WTC11 (cell line): ENCODE results near the gene SMYD3. TPM values are rescaled to one million over a fixed set of nuclear protein-coding genes. Genes with fewer than 3 reads are reported as not detected.

Source experiments
- ATAC-seq: fragments of 200-7000 bp; cut with Tn5 transposase; 2 replicates; pipeline ENCODE4 v1.10.0; 2021; ENCODE audit warnings: mild to moderate bottlenecking, moderate library complexity
- CTCF ChIA-PET: fragments of 300-600 bp; sonication (Branson Sonifier 250); formaldehyde crosslinking; loops from one replicate; lab custom pipeline; 2021; ENCODE audit warnings: antibody characterized with exemption; lab: Charles Lee
- POLR2A ChIA-PET: fragments of 350-600 bp; sonication (Branson Sonifier 250); formaldehyde crosslinking; loops from one replicate; lab custom pipeline; 2021; ENCODE audit warnings: antibody characterized with exemption; lab: Charles Lee
- DNase-seq: peaks from one replicate; pipeline ENCODE4 v3.0.0; 2021; ENCODE audit warnings: low spot score
- H3K27ac Mint-ChIP-seq: 2 replicates; pipeline ENCODE4 v1.8.0; 2021; ENCODE audit warnings: mixed read lengths
- H3K27me3 Mint-ChIP-seq: 2 replicates; pipeline ENCODE4 v1.8.0; 2021; ENCODE audit warnings: low read depth, mild to moderate bottlenecking, moderate library complexity, mixed read lengths
- H3K36me3 Mint-ChIP-seq: 2 replicates; pipeline ENCODE4 v1.8.0; 2021; ENCODE audit warnings: mixed read lengths
- H3K4me1 Mint-ChIP-seq: 2 replicates; pipeline ENCODE4 v1.8.0; 2022; ENCODE audit warnings: mixed read lengths
- H3K4me3 Mint-ChIP-seq: 2 replicates; pipeline ENCODE4 v1.8.0; 2021; ENCODE audit warnings: mild to moderate bottlenecking, moderate library complexity, mixed read lengths
- H3K9me3 Mint-ChIP-seq: 2 replicates; pipeline ENCODE4 v1.8.0; 2021; ENCODE audit warnings: mixed read lengths
- CBFB ChIP-seq: sonication (generic); formaldehyde crosslinking; IDR thresholded peaks from 2 replicates; pipeline ENCODE4 v1.8.1; 2022; ENCODE audit warnings: mild to moderate bottlenecking, low read depth, missing genetic modification reagents
- ELF4 ChIP-seq: sonication (generic); formaldehyde crosslinking; IDR thresholded peaks from 2 replicates; pipeline ENCODE4 v1.8.1; 2022; ENCODE audit warnings: low read depth, mild to moderate bottlenecking, moderate library complexity, missing genetic modification reagents
- ESRRA ChIP-seq: sonication (generic); formaldehyde crosslinking; IDR thresholded peaks from 2 replicates; pipeline ENCODE4 v1.8.1; 2022; ENCODE audit warnings: mild to moderate bottlenecking, missing genetic modification reagents, borderline replicate concordance
- GRHL2 ChIP-seq: fragments of 250-450 bp; sonication (Bioruptor Pico); IDR thresholded peaks from 2 replicates; pipeline ENCODE4 v1.8.0; 2022; ENCODE audit warnings: mild to moderate bottlenecking, moderate library complexity; ENCODE audit not compliant: insufficient replicate concordance, severe bottlenecking
- IRF2 ChIP-seq: sonication (generic); formaldehyde crosslinking; IDR thresholded peaks from 2 replicates; pipeline ENCODE4 v1.8.0; 2022; ENCODE audit warnings: low read depth, missing genetic modification reagents, borderline replicate concordance
- JAZF1 ChIP-seq: fragments of 250-450 bp; sonication (Bioruptor Pico); IDR thresholded peaks from 2 replicates; pipeline ENCODE4 v1.9.0; 2021; ENCODE audit warnings: moderate library complexity, mild to moderate bottlenecking, inconsistent platforms
- MAX ChIP-seq: sonication (generic); formaldehyde crosslinking; IDR thresholded peaks from 2 replicates; pipeline ENCODE4 v1.8.0; 2022; ENCODE audit warnings: mild to moderate bottlenecking, missing genetic modification reagents
- MXD4 ChIP-seq: fragments of 250-450 bp; sonication (Bioruptor Pico); IDR thresholded peaks from 2 replicates; pipeline ENCODE4 v1.8.0; 2021; ENCODE audit warnings: mild to moderate bottlenecking, moderate library complexity, borderline replicate concordance
- NR1H2 ChIP-seq: sonication (generic); formaldehyde crosslinking; IDR thresholded peaks from 2 replicates; pipeline ENCODE4 v1.9.0; 2021; ENCODE audit warnings: mild to moderate bottlenecking, moderate library complexity, missing genetic modification reagents
- RELA ChIP-seq: sonication (generic); formaldehyde crosslinking; IDR thresholded peaks from 2 replicates; pipeline ENCODE4 v1.8.1; 2022; ENCODE audit warnings: missing genetic modification reagents, mild to moderate bottlenecking, borderline replicate concordance
- SMAD3 ChIP-seq: sonication (generic); formaldehyde crosslinking; IDR thresholded peaks from 2 replicates; pipeline ENCODE4 v1.8.0; 2022; ENCODE audit warnings: missing genetic modification reagents, mild to moderate bottlenecking, borderline replicate concordance
- TCF7 ChIP-seq: sonication (generic); formaldehyde crosslinking; IDR thresholded peaks from 2 replicates; pipeline ENCODE4 v1.8.0; 2022; ENCODE audit warnings: mild to moderate bottlenecking, low read depth, missing genetic modification reagents, moderate library complexity
- USF2 ChIP-seq: sonication (generic); formaldehyde crosslinking; IDR thresholded peaks from 2 replicates; pipeline ENCODE4 v1.8.1; 2023; ENCODE audit warnings: mild to moderate bottlenecking, missing genetic modification reagents, moderate library complexity
- ZBTB21 ChIP-seq: sonication (generic); formaldehyde crosslinking; IDR thresholded peaks from 2 replicates; pipeline ENCODE4 v1.8.1; 2023; ENCODE audit warnings: mild to moderate bottlenecking, missing genetic modification reagents, borderline replicate concordance
- ZNF121 ChIP-seq: sonication (generic); formaldehyde crosslinking; IDR thresholded peaks from 2 replicates; pipeline ENCODE4 v1.8.0; 2023; ENCODE audit warnings: missing genetic modification reagents
- ZNF219 ChIP-seq: sonication (generic); formaldehyde crosslinking; IDR thresholded peaks from 2 replicates; pipeline ENCODE4 v1.8.0; 2023; ENCODE audit warnings: missing genetic modification reagents, mild to moderate bottlenecking, borderline replicate concordance
- ZNF671 ChIP-seq: fragments of 250-450 bp; sonication (Bioruptor Pico); IDR thresholded peaks from 2 replicates; pipeline ENCODE4 v1.8.0; 2021; ENCODE audit warnings: mild to moderate bottlenecking
- ZSCAN18 ChIP-seq: fragments of 250-450 bp; sonication (Bioruptor Pico); IDR thresholded peaks from 2 replicates; pipeline ENCODE4 v2.1.2; 2022; ENCODE audit warnings: mild to moderate bottlenecking, moderate library complexity
- total RNA-seq: library from RNA; stranded (reverse); gene quantifications from 3 replicates; pipeline ENCODE4 v1.2.3, GENCODE V29; 2021
- TF ChIP-seq, protein P1 (sequence below): sonication (generic); formaldehyde crosslinking; IDR thresholded peaks from 2 replicates; pipeline ENCODE4 v1.8.1; 2022; ENCODE audit warnings: mild to moderate bottlenecking, moderate library complexity, missing genetic modification reagents
- TF ChIP-seq, protein P2 (sequence below): sonication (generic); formaldehyde crosslinking; IDR thresholded peaks from 2 replicates; pipeline ENCODE4 v1.8.0; 2022; ENCODE audit warnings: mild to moderate bottlenecking, missing genetic modification reagents
- TF ChIP-seq, protein P3 (sequence below): sonication (generic); formaldehyde crosslinking; IDR thresholded peaks from 2 replicates; pipeline ENCODE4 v1.8.1; 2023; ENCODE audit warnings: mild to moderate bottlenecking, missing genetic modification reagents
- TF ChIP-seq, protein P4 (sequence below): fragments of 200-600 bp; IDR thresholded peaks from 2 replicates; pipeline ENCODE4 v1.8.0; 2022; ENCODE audit warnings: antibody characterized with exemption

SMYD3 gene
- total RNA-seq, 1 experiment from 2014 or later: 21.4 TPM

GRCh38 chr1:245932302-245932972 is 574.6 kb downstream of the SMYD3 start:
- no peak for TF ChIP-seq SMAD3 (CRISPR knock-in tag)
- no peak for TF ChIP-seq ELF4 (CRISPR knock-in tag)
- TF ChIP-seq ZSCAN18 (CRISPR knock-in tag): no peak
- TF ChIP-seq ESRRA (CRISPR knock-in tag): no peak
- no peak for TF ChIP-seq USF2 (CRISPR knock-in tag)
- TF ChIP-seq JAZF1 (CRISPR knock-in tag): no peak
- TF ChIP-seq ZNF121 (CRISPR knock-in tag): peak; percentile 92
- Mint-ChIP-seq H3K27ac (peak overlapping the region; percentile 76), H3K36me3 (no peaks in the 10 kb centered on the region), H3K4me3 (no peak overlapping the region), H3K4me1 (peaks cover 42% of the 10 kb centered on the region), H3K27me3 (no peaks in the 10 kb centered on the region), H3K9me3 (no peaks in the 10 kb centered on the region)
- POLR2A ChIA-PET: no interaction called here
- ATAC-seq (no peak), DNase-seq (no peak)
- CTCF ChIA-PET: no interaction called here

DNA sequence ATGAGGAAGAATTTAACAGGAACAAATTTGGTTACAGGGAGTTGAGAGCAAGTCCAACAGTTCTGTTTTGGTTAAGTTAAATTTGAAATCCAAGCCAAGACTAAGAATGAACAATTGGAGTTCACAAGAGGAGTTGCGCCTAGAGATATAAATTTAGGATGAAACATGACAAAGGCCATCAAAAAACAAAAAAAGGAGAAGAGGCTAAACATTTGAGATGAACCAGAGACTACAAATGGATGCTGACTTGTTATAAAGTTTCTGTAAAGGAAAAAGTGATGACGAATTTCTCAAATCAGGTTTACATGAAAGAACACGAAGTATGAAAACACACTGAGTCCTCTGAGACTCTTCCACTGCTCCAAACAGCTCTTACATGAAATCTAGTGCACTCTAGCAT is 575.6 kb downstream of the SMYD3 start:
- Mint-ChIP-seq H3K27me3 (no peaks in the 10 kb centered on the region), H3K36me3 (no peaks in the 10 kb centered on the region), H3K27ac (peak overlapping the region; percentile 48), H3K4me3 (no peak overlapping the region), H3K9me3 (no peaks in the 10 kb centered on the region), H3K4me1 (peaks cover 42% of the 10 kb centered on the region)
- TF ChIP-seq, protein P1, sequence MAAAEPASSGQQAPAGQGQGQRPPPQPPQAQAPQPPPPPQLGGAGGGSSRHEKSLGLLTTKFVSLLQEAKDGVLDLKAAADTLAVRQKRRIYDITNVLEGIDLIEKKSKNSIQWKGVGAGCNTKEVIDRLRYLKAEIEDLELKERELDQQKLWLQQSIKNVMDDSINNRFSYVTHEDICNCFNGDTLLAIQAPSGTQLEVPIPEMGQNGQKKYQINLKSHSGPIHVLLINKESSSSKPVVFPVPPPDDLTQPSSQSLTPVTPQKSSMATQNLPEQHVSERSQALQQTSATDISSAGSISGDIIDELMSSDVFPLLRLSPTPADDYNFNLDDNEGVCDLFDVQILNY (CRISPR knock-in tag): no peak
- TF ChIP-seq ZBTB21 (CRISPR knock-in tag) (no peak), GRHL2 (CRISPR knock-in tag) (no peak), CBFB (CRISPR knock-in tag) (no peak), MXD4 (CRISPR knock-in tag) (no peak)
- POLR2A ChIA-PET: no interaction called here
- DNase-seq: no peak
- ATAC-seq: no peak
- CTCF ChIA-PET: no interaction called here

DNA sequence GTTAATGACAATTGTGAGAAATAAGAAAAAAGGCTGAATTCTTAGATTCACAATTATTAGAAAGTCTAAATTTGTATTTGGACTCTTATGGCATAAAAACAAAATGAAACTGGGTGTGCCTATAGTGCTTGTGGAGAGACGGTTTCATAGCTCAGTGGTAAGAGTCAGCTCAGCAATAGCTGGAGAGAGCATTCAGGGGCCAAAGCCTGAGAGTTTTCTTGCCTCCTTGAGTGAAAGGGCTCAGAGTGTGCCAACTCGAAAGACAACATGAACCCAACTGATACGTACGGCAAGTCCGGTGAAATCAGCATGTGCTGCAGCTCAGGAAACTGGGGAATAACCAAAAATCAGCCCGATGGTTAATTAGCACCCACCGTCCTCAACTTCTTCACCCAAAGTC is 577.9 kb downstream of the SMYD3 start:
- CTCF ChIA-PET: interaction anchor here (1.6 kb wide), 1 partner anchor 41 kb away, joined by 5 read pairs; no protein-coding TSS in a partner anchor
- no peaks in the 10 kb centered on the region for H3K9me3 Mint-ChIP-seq
- H3K4me1 Mint-ChIP-seq: peaks cover 31% of the 10 kb centered on the region
- TF ChIP-seq ZNF219 (CRISPR knock-in tag): no peak
- TF ChIP-seq, protein P2, sequence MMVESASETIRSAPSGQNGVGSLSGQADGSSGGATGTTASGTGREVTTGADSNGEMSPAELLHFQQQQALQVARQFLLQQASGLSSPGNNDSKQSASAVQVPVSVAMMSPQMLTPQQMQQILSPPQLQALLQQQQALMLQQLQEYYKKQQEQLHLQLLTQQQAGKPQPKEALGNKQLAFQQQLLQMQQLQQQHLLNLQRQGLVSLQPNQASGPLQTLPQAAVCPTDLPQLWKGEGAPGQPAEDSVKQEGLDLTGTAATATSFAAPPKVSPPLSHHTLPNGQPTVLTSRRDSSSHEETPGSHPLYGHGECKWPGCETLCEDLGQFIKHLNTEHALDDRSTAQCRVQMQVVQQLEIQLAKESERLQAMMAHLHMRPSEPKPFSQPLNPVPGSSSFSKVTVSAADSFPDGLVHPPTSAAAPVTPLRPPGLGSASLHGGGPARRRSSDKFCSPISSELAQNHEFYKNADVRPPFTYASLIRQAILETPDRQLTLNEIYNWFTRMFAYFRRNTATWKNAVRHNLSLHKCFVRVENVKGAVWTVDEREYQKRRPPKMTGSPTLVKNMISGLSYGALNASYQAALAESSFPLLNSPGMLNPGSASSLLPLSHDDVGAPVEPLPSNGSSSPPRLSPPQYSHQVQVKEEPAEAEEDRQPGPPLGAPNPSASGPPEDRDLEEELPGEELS (CRISPR knock-in tag): no peak
- no peak for TF ChIP-seq IRF2 (CRISPR knock-in tag)
- TF ChIP-seq NR1H2 (CRISPR knock-in tag): no peak
- TF ChIP-seq, protein P3, sequence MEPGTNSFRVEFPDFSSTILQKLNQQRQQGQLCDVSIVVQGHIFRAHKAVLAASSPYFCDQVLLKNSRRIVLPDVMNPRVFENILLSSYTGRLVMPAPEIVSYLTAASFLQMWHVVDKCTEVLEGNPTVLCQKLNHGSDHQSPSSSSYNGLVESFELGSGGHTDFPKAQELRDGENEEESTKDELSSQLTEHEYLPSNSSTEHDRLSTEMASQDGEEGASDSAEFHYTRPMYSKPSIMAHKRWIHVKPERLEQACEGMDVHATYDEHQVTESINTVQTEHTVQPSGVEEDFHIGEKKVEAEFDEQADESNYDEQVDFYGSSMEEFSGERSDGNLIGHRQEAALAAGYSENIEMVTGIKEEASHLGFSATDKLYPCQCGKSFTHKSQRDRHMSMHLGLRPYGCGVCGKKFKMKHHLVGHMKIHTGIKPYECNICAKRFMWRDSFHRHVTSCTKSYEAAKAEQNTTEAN: no peak
- TF ChIP-seq MAX (CRISPR knock-in tag): no peak
- TF ChIP-seq ZNF671 (CRISPR knock-in tag): no peak
- no peak for TF ChIP-seq TCF7
- TF ChIP-seq ESRRA (CRISPR knock-in tag): no peak
- TF ChIP-seq, protein P4, sequence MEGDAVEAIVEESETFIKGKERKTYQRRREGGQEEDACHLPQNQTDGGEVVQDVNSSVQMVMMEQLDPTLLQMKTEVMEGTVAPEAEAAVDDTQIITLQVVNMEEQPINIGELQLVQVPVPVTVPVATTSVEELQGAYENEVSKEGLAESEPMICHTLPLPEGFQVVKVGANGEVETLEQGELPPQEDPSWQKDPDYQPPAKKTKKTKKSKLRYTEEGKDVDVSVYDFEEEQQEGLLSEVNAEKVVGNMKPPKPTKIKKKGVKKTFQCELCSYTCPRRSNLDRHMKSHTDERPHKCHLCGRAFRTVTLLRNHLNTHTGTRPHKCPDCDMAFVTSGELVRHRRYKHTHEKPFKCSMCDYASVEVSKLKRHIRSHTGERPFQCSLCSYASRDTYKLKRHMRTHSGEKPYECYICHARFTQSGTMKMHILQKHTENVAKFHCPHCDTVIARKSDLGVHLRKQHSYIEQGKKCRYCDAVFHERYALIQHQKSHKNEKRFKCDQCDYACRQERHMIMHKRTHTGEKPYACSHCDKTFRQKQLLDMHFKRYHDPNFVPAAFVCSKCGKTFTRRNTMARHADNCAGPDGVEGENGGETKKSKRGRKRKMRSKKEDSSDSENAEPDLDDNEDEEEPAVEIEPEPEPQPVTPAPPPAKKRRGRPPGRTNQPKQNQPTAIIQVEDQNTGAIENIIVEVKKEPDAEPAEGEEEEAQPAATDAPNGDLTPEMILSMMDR: no peak
- TF ChIP-seq RELA (CRISPR knock-in tag): no peak
- TF ChIP-seq, all 79 proteins: peak for 0
- no peak overlapping the region for H3K4me3 Mint-ChIP-seq
- ATAC-seq (no peak), DNase-seq (no peak)
- no peaks in the 10 kb centered on the region for H3K27me3 Mint-ChIP-seq
- H3K36me3 Mint-ChIP-seq: no peaks in the 10 kb centered on the region
- H3K27ac Mint-ChIP-seq: no peak overlapping the region
- POLR2A ChIA-PET: no interaction called here
